Smooth muscle cell (in vitro differentiated cells): Measurements from ENCODE around the gene CMTM8. TPM values are rescaled to one million over a fixed set of nuclear protein-coding genes. Genes with fewer than 3 reads are reported as not detected.

Experiments used
- DNase-seq: peaks from one replicate; lab custom pipeline; 2025; ENCODE audit not compliant: unreplicated experiment; lab: John Stamatoyannopoulos, UW
- H2AFZ ChIP-seq: fragments of 200-600 bp; sonication (generic); 2 replicates; pipeline ENCODE4 v1.6.0; 2016; ENCODE audit warnings: antibody characterized with exemption, low read depth, mild to moderate bottlenecking
- H3F3A ChIP-seq: fragments of 200-600 bp; sonication (generic); 2 replicates; pipeline ENCODE4 v1.6.0; 2017; ENCODE audit warnings: antibody characterized with exemption, low read depth
- H3K27ac ChIP-seq: fragments of 200-600 bp; sonication (generic); 2 replicates; pipeline ENCODE4 v1.5.1; 2016; ENCODE audit warnings: low read depth, mild to moderate bottlenecking
- H3K27me3 ChIP-seq: fragments of 200-600 bp; sonication (generic); 2 replicates; pipeline ENCODE4 v1.6.1; 2016; ENCODE audit warnings: low read depth, mild to moderate bottlenecking
- H3K36me3 ChIP-seq: fragments of 200-600 bp; sonication (generic); 2 replicates; pipeline ENCODE4 v1.5.1; 2016; ENCODE audit warnings: low read depth
- H3K4me1 ChIP-seq: fragments of 200-600 bp; sonication (generic); 2 replicates; pipeline ENCODE4 v1.5.1; 2016; ENCODE audit warnings: low read depth
- H3K4me2 ChIP-seq: fragments of 200-600 bp; sonication (generic); 2 replicates; pipeline ENCODE4 v1.6.0; 2016; ENCODE audit warnings: mild to moderate bottlenecking
- H3K4me3 ChIP-seq: fragments of 200-600 bp; sonication (generic); 2 replicates; pipeline ENCODE4 v1.5.1; 2016; ENCODE audit warnings: mild to moderate bottlenecking
- H3K79me2 ChIP-seq: fragments of 200-600 bp; sonication (generic); 2 replicates; pipeline ENCODE4 v1.6.0; 2016; ENCODE audit warnings: low read depth, mild to moderate bottlenecking
- H3K9ac ChIP-seq: fragments of 200-600 bp; sonication (generic); 2 replicates; pipeline ENCODE4 v1.6.0; 2016; ENCODE audit warnings: low read depth
- H3K9me3 ChIP-seq: fragments of 200-600 bp; sonication (generic); replicated peaks from 2 replicates; pipeline ENCODE4 v1.5.1; 2016; ENCODE audit warnings: low read depth
- H4K20me1 ChIP-seq: fragments of 200-600 bp; sonication (generic); 2 replicates; pipeline ENCODE4 v1.6.0; 2016; ENCODE audit warnings: low read depth
- CTCF ChIP-seq: fragments of 200-600 bp; sonication (generic); IDR thresholded peaks from 2 replicates; pipeline ENCODE4 v1.5.1; 2017; ENCODE audit warnings: borderline replicate concordance, mild to moderate bottlenecking, antibody characterized with exemption; ENCODE audit not compliant: insufficient read depth, poor library complexity, severe bottlenecking
- WGBS: methylation state at CpG from one replicate; pipeline ENCODE4 v1.1.7; 2016; ENCODE audit warnings: low lambda C conversion rate; 5-methylcytosine and 5-hydroxymethylcytosine counted together
- polyA plus RNA-seq: library from polyadenylated mRNA; unstranded; fragments of >200 nt; fragmentation: Nextera tagmentation; extraction: Ambion mirVana; gene quantifications from 2 replicates; pipeline ENCODE4 v1.2.1, GENCODE V29; 2016
- total RNA-seq: library from RNA; depleted of rRNA; stranded (reverse); fragments of >200 nt; gene quantifications from 2 replicates; pipeline ENCODE4 v1.2.3, GENCODE V29; 2014

The CMTM8 gene
- total and polyA plus RNA-seq, 2 experiments from 2014 or later, result 1.9 TPM

DNA sequence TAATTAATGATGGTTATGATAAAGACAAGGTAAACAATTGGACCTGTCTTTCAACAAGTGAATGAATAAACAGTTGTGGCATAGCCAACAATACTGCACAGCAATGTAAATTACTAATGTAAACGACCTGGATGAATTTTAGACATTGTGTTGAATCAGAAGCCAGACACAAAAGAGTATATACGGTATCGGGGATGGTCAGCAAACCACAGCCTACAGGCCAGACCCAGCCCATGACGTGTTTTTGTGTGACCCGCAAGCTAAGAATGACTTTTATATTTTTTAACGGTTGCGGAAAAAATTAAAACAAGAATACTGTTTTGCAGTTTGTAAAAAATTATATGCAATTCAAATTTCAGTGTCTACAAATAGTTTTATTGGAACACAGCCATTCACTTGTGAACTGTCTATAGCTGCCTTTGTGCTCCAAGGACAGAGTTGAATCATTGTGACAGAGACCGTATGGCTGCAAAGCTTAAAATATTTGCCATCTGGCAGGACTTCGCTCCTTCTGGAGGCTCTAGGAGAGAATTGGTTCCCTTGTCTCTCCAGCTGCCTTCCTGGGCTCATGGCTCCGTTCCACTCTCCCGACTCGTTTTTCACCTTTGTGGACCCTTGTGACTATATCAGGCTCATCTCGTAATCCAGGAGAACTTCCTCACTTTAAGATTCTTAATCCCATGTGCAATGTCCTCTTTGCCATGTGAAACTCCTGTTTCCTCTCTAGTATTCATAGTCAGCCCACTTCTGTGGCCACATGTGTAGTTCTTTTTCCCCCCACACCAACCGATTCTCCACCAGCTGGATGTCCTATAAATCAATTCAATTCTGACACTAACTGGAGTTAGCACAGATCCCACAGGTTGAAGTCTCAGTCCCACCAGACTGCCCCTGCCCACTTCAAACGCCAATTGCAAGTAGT, 72.7 kb downstream of the CMTM8 start:
- Histone ChIP-seq H3K9me3 (no peaks in the 10 kb centered on the region), H3K36me3 (no peaks in the 10 kb centered on the region), H3K79me2 (no peaks in the 10 kb centered on the region), H3K4me1 (peaks cover 10% of the 10 kb centered on the region), H3K27ac (no peak overlapping the region), H3K27me3 (no peaks in the 10 kb centered on the region), H3K4me2 (no peak overlapping the region), H3F3A (no peaks in the 10 kb centered on the region), H4K20me1 (no peaks in the 10 kb centered on the region), H2AFZ (no peak overlapping the region), H3K4me3 (no peak overlapping the region), H3K9ac (no peak overlapping the region)
- DNase-seq, result no peak
- TF ChIP-seq CTCF, result no peak
- WGBS, result 94% methylated on average over 15 of the region's 15 CpGs

DNA sequence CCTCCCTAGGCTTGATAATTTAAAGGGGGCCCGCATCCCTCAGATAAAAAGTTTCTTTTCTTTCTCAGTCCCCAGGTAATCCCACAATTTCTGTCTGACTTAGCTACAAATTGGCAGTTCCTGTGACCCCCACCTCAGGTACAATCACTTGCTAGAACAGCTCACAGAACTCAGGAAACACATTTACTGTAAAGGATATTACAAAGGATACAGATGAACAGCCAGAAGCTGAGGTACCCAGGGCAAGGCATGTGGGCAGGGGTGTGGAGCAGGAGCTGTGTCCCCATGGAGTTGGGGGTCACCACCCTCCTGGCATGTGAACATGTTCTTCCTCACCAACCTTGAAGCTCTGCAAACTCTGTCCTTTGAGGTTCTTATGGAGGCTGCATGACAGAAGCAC, 73.8 kb downstream of the CMTM8 start:
- Histone ChIP-seq H3K9ac (no peak overlapping the region), H3K4me2 (no peak overlapping the region), H3K36me3 (no peaks in the 10 kb centered on the region), H3K4me3 (no peak overlapping the region), H3K27ac (no peak overlapping the region), H4K20me1 (no peaks in the 10 kb centered on the region), H3K79me2 (no peaks in the 10 kb centered on the region), H3K9me3 (no peaks in the 10 kb centered on the region), H3K4me1 (peaks cover 18% of the 10 kb centered on the region), H3F3A (no peaks in the 10 kb centered on the region), H3K27me3 (no peaks in the 10 kb centered on the region), H2AFZ (no peak overlapping the region)
- DNase-seq, result no peak
- WGBS, result 100% methylated on average over 1 of the region's 1 CpG
- no peak for TF ChIP-seq CTCF

DNA sequence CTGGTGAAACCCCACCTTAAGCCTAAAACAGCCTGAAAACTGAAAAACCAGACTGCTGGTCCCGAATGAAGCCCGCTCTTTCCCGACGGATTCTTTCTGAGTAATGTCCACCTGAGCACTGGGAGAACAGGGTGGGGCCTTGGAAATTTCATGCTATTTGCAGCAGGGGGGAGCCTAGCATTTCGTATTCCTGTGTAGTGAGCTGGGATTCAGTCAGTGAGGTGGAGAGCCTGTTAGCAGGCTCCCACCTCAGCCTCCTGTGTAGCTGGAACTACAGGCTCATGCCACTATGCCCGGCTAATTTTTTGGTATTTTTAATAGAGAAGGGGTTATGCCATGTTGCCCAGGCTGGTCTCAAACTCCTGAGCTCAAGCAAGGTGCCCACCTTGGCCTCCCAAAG, 74.7 kb downstream of the CMTM8 start:
- Histone ChIP-seq H3K4me3 (no peak overlapping the region), H4K20me1 (no peaks in the 10 kb centered on the region), H3K9me3 (no peaks in the 10 kb centered on the region), H2AFZ (no peak overlapping the region), H3K27ac (no peak overlapping the region), H3F3A (no peaks in the 10 kb centered on the region), H3K4me2 (no peak overlapping the region), H3K36me3 (no peaks in the 10 kb centered on the region), H3K9ac (no peak overlapping the region), H3K4me1 (peaks cover 11% of the 10 kb centered on the region), H3K79me2 (no peaks in the 10 kb centered on the region), H3K27me3 (no peaks in the 10 kb centered on the region)
- DNase-seq, result no peak
- no peak for TF ChIP-seq CTCF
- WGBS, result 91% methylated on average over 6 of the region's 6 CpGs
